T follicular helper cell (primary cell): Measurements from ENCODE around the gene PTPRF.

Experiments
- DNase-seq: peaks from one replicate; pipeline ENCODE4 v3.0.0-alpha.2; 2020; ENCODE audit warnings: low read depth

The PTPRF gene

GRCh38 chr1:43605157-43605556 is 74.5 kb downstream of the PTPRF start:
- no peak for DNase-seq

GRCh38 chr1:43605766-43606165 is 75.1 kb downstream of the PTPRF start:
- no peak for DNase-seq

GRCh38 chr1:43606624-43607023 is 75.9 kb downstream of the PTPRF start:
- DNase-seq = no peak

GRCh38 chr1:43608827-43609226 is 78.1 kb downstream of the PTPRF start:
- DNase-seq = no peak

GRCh38 chr1:43610339-43610738 is 79.7 kb downstream of the PTPRF start:
- DNase-seq = no peak

- DNase-seq = no peak
Measured at GRCh38 chr1:43611950-43612349, 81.3 kb downstream of the PTPRF start.

GRCh38 chr1:43612406-43612805 is 81.7 kb downstream of the PTPRF start:
- no peak for DNase-seq

GRCh38 chr1:43613075-43613942 is 82.6 kb downstream of the PTPRF start:
- no peak for DNase-seq

- no peak for DNase-seq
Measured at GRCh38 chr1:43614211-43614610, 83.5 kb downstream of the PTPRF start.

GRCh38 chr1:43614891-43615290 is 84.2 kb downstream of the PTPRF start:
- DNase-seq = no peak

GRCh38 chr1:43616383-43616782 is 85.7 kb downstream of the PTPRF start:
- DNase-seq = no peak

- DNase-seq = no peak
Measured at GRCh38 chr1:43617011-43617410, 86.3 kb downstream of the PTPRF start.

GRCh38 chr1:43617668-43618067 is 87.0 kb downstream of the PTPRF start:
- DNase-seq = no peak

- no peak for DNase-seq
Measured at GRCh38 chr1:43618521-43619313, 88.0 kb downstream of the PTPRF start.

- no peak for DNase-seq
Measured at GRCh38 chr1:43619314-43619790, 88.7 kb downstream of the PTPRF start.

GRCh38 chr1:43619996-43620920 is 89.6 kb downstream of the PTPRF start:
- DNase-seq = no peak

GRCh38 chr1:43620956-43621355 is 90.3 kb downstream of the PTPRF start:
- DNase-seq = no peak

GRCh38 chr1:43621386-43621785 is 90.7 kb downstream of the PTPRF start:
- DNase-seq = no peak

- DNase-seq = no peak
Measured at GRCh38 chr1:43621861-43622260, 91.2 kb downstream of the PTPRF start.

- DNase-seq = no peak
Measured at GRCh38 chr1:43622471-43622870, 91.8 kb downstream of the PTPRF start.

- DNase-seq = no peak
Measured at GRCh38 chr1:43622901-43623780, 92.5 kb downstream of the PTPRF start.
